ENCODE measurements around the gene MIEF1. TPM values are rescaled to one million over a fixed set of nuclear protein-coding genes. Genes with fewer than 3 reads are reported as not detected.
A peak's percentile ranks its signal among the peaks of the same experiment; 100 is the strongest.

MIEF1 gene
- total and polyA plus RNA-seq, 2 experiments from 2014 or later = 20.6 to 26.2 TPM

DNA sequence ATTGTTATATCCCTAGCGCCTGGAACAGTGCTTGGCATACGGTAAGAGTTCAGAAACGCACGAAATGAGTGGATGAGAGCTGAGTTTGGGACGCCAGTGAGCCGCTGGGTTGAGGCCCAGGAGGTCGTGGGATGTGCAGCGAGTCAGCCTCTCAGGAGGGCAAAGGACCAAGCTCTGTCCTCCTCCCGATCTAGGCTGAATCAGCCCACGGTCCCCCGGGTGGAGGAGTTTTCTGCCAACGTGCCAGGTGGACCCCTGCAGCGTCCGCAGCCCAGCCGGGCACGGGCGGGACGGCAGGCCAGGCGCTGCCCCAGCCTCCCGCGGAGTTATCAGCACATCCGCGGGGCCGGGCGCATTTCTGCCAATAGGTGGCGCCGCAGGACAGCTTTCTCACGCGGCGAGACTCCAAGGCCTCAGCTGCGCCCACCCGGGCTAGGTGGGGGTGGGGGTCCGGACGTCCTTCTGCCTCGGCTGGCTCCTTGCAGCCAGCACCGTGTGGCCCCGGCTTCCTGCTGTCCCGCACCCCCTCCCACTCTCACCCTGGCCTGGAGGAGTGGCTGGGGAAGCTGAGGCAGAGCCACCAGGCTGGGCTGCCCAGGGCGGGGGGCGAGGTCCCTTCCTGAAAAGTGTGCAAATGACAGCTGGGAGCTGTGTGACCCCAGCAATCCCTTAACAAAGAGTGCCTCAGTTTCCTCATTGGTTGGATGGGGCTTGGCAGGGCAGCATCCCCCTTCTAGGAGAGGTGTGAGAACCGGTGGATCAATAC lies 32.7 kb downstream of the MIEF1 start:
- Histone ChIP-seq H3K9me2 (ENCODE audit: insufficient read depth) (no peaks in the 10 kb centered on the region), H3K4me3 (0 out of 2 replicates have a peak overlapping the region, but pooled peaks have one; percentile 31), H3K9me3 (ENCODE audit: low read depth) (no peaks in the 10 kb centered on the region), H3K79me2 (ENCODE audit: insufficient read depth) (peaks cover 26% of the 10 kb centered on the region), H3K4me1 (ENCODE audit: insufficient read depth) (peaks cover 15% of the 10 kb centered on the region), H2AFZ (peak overlapping the region; percentile 87), H3K9ac (peak overlapping the region; percentile 17; the same call in 1 of the 2 replicates), H3K36me3 (ENCODE audit: low read depth) (0 out of 2 replicates have a peak, but pooled peaks cover 3% of the 10 kb centered on the region), H3K27me3 (replicated peaks; ENCODE audit: insufficient read depth) (no peaks in the 10 kb centered on the region), H4K20me1 (ENCODE audit: insufficient read depth) (no peaks in the 10 kb centered on the region), H3K4me2 (ENCODE audit: unreplicated experiment) (peak overlapping the region; percentile 26), H3F3A (ENCODE audit: insufficient read depth) (peaks cover 8% of the 10 kb centered on the region; the same call in 1 of the 2 replicates), H3K27ac (no peak overlapping the region)
- no peak for TF ChIP-seq EZH2 (IDR thresholded peaks at IDR 0.05; ENCODE audit: insufficient read depth, poor library complexity, severe bottlenecking)
- no peak for TF ChIP-seq EZH2phosphoT487 (IDR thresholded peaks at IDR 0.05; ENCODE audit: insufficient read depth, low read depth)
- DNase-seq = peak; percentile 79
- 7 to 9% methylated on average over 22 to 27 of the region's 41 CpGs for WGBS, 2 experiments (ENCODE audit: low coverage in 1 of 2, low lambda C conversion rate in 2 of 2, missing lambda C conversion rate in 2 of 2)
- in situ Hi-C loops (cut with MboI) = loop anchor here (5.0 kb wide), 1 partner anchor 488 kb away; no protein-coding TSS in a partner anchor

DNA sequence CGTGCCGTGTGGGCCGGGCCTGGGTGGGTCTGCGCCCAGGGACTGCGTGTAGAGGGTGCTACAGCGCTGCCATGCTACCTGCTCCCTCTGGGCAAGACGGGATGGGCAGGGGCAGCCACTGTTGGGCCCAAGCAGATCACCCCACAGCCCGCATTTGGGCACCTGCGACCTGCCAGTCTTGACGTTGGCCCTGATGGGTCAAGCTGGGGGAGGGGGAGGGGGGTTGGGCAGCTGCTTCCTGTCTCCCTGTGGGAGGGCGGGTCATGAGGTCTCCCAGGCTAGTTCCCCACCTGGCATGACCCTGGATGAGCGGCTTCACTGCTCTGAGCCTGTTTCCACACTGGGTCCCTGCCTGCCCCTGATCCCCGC lies 33.3 kb downstream of the MIEF1 start:
- peaks cover 14% of the 10 kb centered on the region for H3K4me1 ChIP-seq (ENCODE audit: insufficient read depth)
- TF ChIP-seq EZH2phosphoT487 (IDR thresholded peaks at IDR 0.05; ENCODE audit: insufficient read depth, low read depth) (no peak), EZH2 (IDR thresholded peaks at IDR 0.05; ENCODE audit: insufficient read depth, poor library complexity, severe bottlenecking) (no peak)
- H2AFZ ChIP-seq = no peak overlapping the region
- H3K27me3 ChIP-seq (replicated peaks; ENCODE audit: insufficient read depth) = no peaks in the 10 kb centered on the region
- WGBS, 2 experiments (ENCODE audit: low coverage in 1 of 2, low lambda C conversion rate in 2 of 2, missing lambda C conversion rate in 2 of 2) = 19 to 23% methylated on average over 10 to 13 of the region's 13 CpGs
- in situ Hi-C loops (cut with MboI) = loop anchor here (5.0 kb wide), 1 partner anchor 487 kb away; no protein-coding TSS in a partner anchor
- no peaks in the 10 kb centered on the region for H3K36me3 ChIP-seq (ENCODE audit: low read depth)
- H3K9ac ChIP-seq = no peak overlapping the region
- no peaks in the 10 kb centered on the region for H4K20me1 ChIP-seq (ENCODE audit: insufficient read depth)
- H3K79me2 ChIP-seq (ENCODE audit: insufficient read depth) = peaks cover 21% of the 10 kb centered on the region
- H3F3A ChIP-seq (ENCODE audit: insufficient read depth) = peaks cover 8% of the 10 kb centered on the region; the same call in 1 of the 2 replicates
- no peak for DNase-seq
- H3K27ac ChIP-seq = no peak overlapping the region
- no peak overlapping the region for H3K4me3 ChIP-seq
- no peaks in the 10 kb centered on the region for H3K9me2 ChIP-seq (ENCODE audit: insufficient read depth)
- no peak overlapping the region for H3K4me2 ChIP-seq (ENCODE audit: unreplicated experiment)
- no peaks in the 10 kb centered on the region for H3K9me3 ChIP-seq (ENCODE audit: low read depth)

DNA sequence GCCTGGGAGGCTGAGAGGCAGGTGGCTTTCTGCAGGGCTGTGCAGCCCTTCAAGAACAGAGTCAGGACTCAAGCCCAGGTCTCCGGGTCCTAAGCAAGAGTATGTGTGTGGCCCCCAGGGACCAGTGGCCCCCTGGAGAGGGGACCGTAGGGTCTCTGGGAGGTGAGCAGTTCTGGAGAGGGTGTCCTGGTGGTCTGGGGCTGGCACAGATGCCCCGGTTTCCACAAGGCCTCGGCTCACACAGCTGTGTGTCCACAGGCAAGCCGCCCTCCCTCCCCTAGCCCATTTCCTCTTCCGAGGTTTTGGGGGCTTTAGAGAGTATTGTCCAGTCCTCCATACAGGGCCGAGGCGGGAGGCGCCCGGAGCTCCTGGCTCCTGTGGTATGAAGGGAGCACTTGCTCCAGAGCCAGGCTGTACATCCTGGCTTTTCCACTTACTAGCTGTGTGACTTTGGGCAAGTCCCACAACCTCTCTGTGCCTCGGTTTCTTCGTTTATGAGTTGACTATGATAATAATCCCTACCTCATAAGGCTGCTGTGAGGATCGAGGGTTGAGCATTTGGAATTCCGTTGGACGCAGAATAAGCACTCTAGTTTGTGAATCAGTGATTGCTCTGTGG lies 33.9 kb downstream of the MIEF1 start:
- DNase-seq = no peak
- Histone ChIP-seq H3K4me1 (ENCODE audit: insufficient read depth) (peaks cover 8% of the 10 kb centered on the region), H2AFZ (no peak overlapping the region), H3F3A (ENCODE audit: insufficient read depth) (peaks cover 8% of the 10 kb centered on the region; the same call in 1 of the 2 replicates), H3K79me2 (ENCODE audit: insufficient read depth) (peaks cover 15% of the 10 kb centered on the region), H4K20me1 (ENCODE audit: insufficient read depth) (no peaks in the 10 kb centered on the region), H3K9ac (no peak overlapping the region), H3K27me3 (replicated peaks; ENCODE audit: insufficient read depth) (peaks cover 6% of the 10 kb centered on the region; the same call in 1 of the 2 replicates), H3K4me3 (no peak overlapping the region), H3K9me2 (ENCODE audit: insufficient read depth) (no peaks in the 10 kb centered on the region), H3K36me3 (ENCODE audit: low read depth) (no peaks in the 10 kb centered on the region), H3K27ac (no peak overlapping the region), H3K9me3 (ENCODE audit: low read depth) (no peaks in the 10 kb centered on the region), H3K4me2 (ENCODE audit: unreplicated experiment) (no peak overlapping the region)
- WGBS, 2 experiments (ENCODE audit: low coverage in 1 of 2, low lambda C conversion rate in 2 of 2, missing lambda C conversion rate in 2 of 2) = 75 to 77% methylated on average over 15 of the region's 15 CpGs
- in situ Hi-C loops (cut with MboI) = loop anchor here (5.0 kb wide), 1 partner anchor 486 kb away; no protein-coding TSS in a partner anchor
- TF ChIP-seq EZH2 (IDR thresholded peaks at IDR 0.05; ENCODE audit: insufficient read depth, poor library complexity, severe bottlenecking) = no peak
- no peak for TF ChIP-seq EZH2phosphoT487 (IDR thresholded peaks at IDR 0.05; ENCODE audit: insufficient read depth, low read depth)

- Histone ChIP-seq H4K20me1 (ENCODE audit: insufficient read depth) (no peaks in the 10 kb centered on the region), H3K9me2 (ENCODE audit: insufficient read depth) (no peaks in the 10 kb centered on the region), H3K79me2 (ENCODE audit: insufficient read depth) (peaks cover 7% of the 10 kb centered on the region), H3K36me3 (ENCODE audit: low read depth) (no peaks in the 10 kb centered on the region), H3F3A (ENCODE audit: insufficient read depth) (peaks cover 8% of the 10 kb centered on the region; the same call in 1 of the 2 replicates), H3K9me3 (ENCODE audit: low read depth) (no peaks in the 10 kb centered on the region), H3K27me3 (replicated peaks; ENCODE audit: insufficient read depth) (peaks cover 12% of the 10 kb centered on the region; the same call in 1 of the 2 replicates), H3K27ac (no peak overlapping the region), H3K4me3 (no peak overlapping the region), H2AFZ (no peak overlapping the region), H3K4me2 (ENCODE audit: unreplicated experiment) (no peak overlapping the region), H3K9ac (no peak overlapping the region), H3K4me1 (ENCODE audit: insufficient read depth) (0 out of 2 replicates have a peak, but pooled peaks cover under 1% of the 10 kb centered on the region)
- TF ChIP-seq EZH2phosphoT487 (IDR thresholded peaks at IDR 0.05; ENCODE audit: insufficient read depth, low read depth) (no peak), EZH2 (IDR thresholded peaks at IDR 0.05; ENCODE audit: insufficient read depth, poor library complexity, severe bottlenecking) (no peak)
- WGBS, 2 experiments (ENCODE audit: low coverage in 1 of 2, low lambda C conversion rate in 2 of 2, missing lambda C conversion rate in 2 of 2) = 26 to 28% methylated on average over 8 of the region's 8 CpGs
- in situ Hi-C loops (cut with MboI) = loop anchor here (5.0 kb wide), 1 partner anchor 486 kb away; no protein-coding TSS in a partner anchor
- no peak for DNase-seq
Observed at GRCh38 chr22:39536711-39537110, 34.6 kb downstream of the MIEF1 start.

Data from GM23248 (cell line).